Cardiac fibroblast (primary cell): ENCODE results near the gene CPN2.

Experiments
- DNase-seq, 2 donors: peaks; one replicate each; pipeline versions ENCODE4 v3.0.0 to v3.0.0-alpha.2; 2010; ENCODE audit warnings: low read depth in 2 of 2
- H3K4me3 ChIP-seq, 2 donors: replicated peaks in 1 of 2; 1 replicate in 1 of 2; 2 replicates in 1 of 2; pipeline ENCODE4 v1.5.1; 2011; ENCODE audit warnings: low read depth in 2 of 2, low read length in 2 of 2, mild to moderate bottlenecking in 2 of 2, moderate library complexity in 1 of 2
- CTCF ChIP-seq: IDR thresholded peaks from one replicate; pipeline ENCODE4 v1.5.1; 2011; ENCODE audit warnings: low read depth, mild to moderate bottlenecking, low read length, inconsistent platforms

Gene CPN2

GRCh38 chr3:194339356-194339755 lies 11.8 kb downstream of the CPN2 start:
- no peak for DNase-seq
- peak; percentile 1 for TF ChIP-seq CTCF
- no peak overlapping the region for H3K4me3 ChIP-seq

- H3K4me3 ChIP-seq = no peak overlapping the region
- TF ChIP-seq CTCF = no peak
- DNase-seq = peak in 1 of 2 donors; percentile 53
Measured at GRCh38 chr3:194337965-194338753, 13.0 kb downstream of the CPN2 start.

GRCh38 chr3:194336601-194337355 lies 14.3 kb downstream of the CPN2 start:
- TF ChIP-seq CTCF = no peak
- no peak for DNase-seq
- H3K4me3 ChIP-seq = no peak overlapping the region

GRCh38 chr3:194333981-194334320 lies 17.2 kb downstream of the CPN2 start:
- no peak overlapping the region for H3K4me3 ChIP-seq
- DNase-seq = no peak
- TF ChIP-seq CTCF = no peak

- peak; percentile 92 for TF ChIP-seq CTCF
- DNase-seq = peak; percentile 89
- H3K4me3 ChIP-seq = peak overlapping the region; percentile 45 to 56
Measured at GRCh38 chr3:194333212-194333980, 17.7 kb downstream of the CPN2 start.

- TF ChIP-seq CTCF = no peak
- no peak overlapping the region for H3K4me3 ChIP-seq
- no peak for DNase-seq
Measured at GRCh38 chr3:194332858-194333211, 18.3 kb downstream of the CPN2 start.
